MM.1S (cell line): ENCODE results near the gene SAV1.
"Not testable (repeated sequence)": the region's sequence is repeated elsewhere in the genome, so short reads cannot be mapped to it uniquely, and the experiment has no call there.

Experiments used
- DNase-seq: peaks from one replicate; pipeline ENCODE4 v3.0.0-alpha.2; 2015
- H2AFZ ChIP-seq: fragments of 300-600 bp; sonication (generic); 2 replicates; pipeline ENCODE4 v1.6.0; 2016; ENCODE audit warnings: antibody characterized with exemption, low read length
- H3F3A ChIP-seq: fragments of 300-600 bp; sonication (generic); 2 replicates; pipeline ENCODE4 v1.6.1; 2016; ENCODE audit warnings: mild to moderate bottlenecking, antibody characterized with exemption, low read length, moderate library complexity, mixed read lengths; ENCODE audit not compliant: insufficient read depth
- H3K27ac ChIP-seq: fragments of 300-600 bp; sonication (generic); 2 replicates; pipeline ENCODE4 v1.5.1; 2016; ENCODE audit warnings: mild to moderate bottlenecking, low read length
- H3K27me3 ChIP-seq: fragments of 300-600 bp; sonication (generic); replicated peaks from 2 replicates; pipeline ENCODE4 v1.6.0; 2016; ENCODE audit warnings: low read length; ENCODE audit not compliant: insufficient read depth
- H3K36me3 ChIP-seq: fragments of 300-600 bp; sonication (generic); replicated peaks from 2 replicates; pipeline ENCODE4 v1.6.1; 2016; ENCODE audit warnings: mild to moderate bottlenecking, low read length, mixed read lengths; ENCODE audit not compliant: insufficient read depth
- H3K4me1 ChIP-seq: fragments of 300-600 bp; sonication (generic); 2 replicates; pipeline ENCODE4 v1.6.1; 2016; ENCODE audit warnings: low read length, mixed read lengths
- H3K4me2 ChIP-seq: fragments of 300-600 bp; sonication (generic); 2 replicates; pipeline ENCODE4 v1.6.0; 2016; ENCODE audit warnings: low read depth, low read length
- H3K4me3 ChIP-seq: fragments of 300-600 bp; sonication (generic); 2 replicates; pipeline ENCODE4 v1.5.1; 2016; ENCODE audit warnings: low read length, mixed read lengths
- H3K79me2 ChIP-seq: fragments of 300-600 bp; sonication (generic); 2 replicates; pipeline ENCODE4 v1.6.1; 2016; ENCODE audit warnings: mixed run types, low read length, mixed read lengths
- H3K9ac ChIP-seq: fragments of 300-600 bp; sonication (generic); 2 replicates; pipeline ENCODE4 v1.6.1; 2016; ENCODE audit warnings: low read length, mixed read lengths
- H3K9me2 ChIP-seq: fragments of 300-600 bp; sonication (generic); replicated peaks from 2 replicates; pipeline ENCODE4 v1.6.1; 2016; ENCODE audit warnings: mild to moderate bottlenecking, low read length, mixed read lengths; ENCODE audit not compliant: insufficient read depth
- H3K9me3 ChIP-seq: fragments of 300-600 bp; sonication (generic); replicated peaks from 2 replicates; pipeline ENCODE4 v1.6.1; 2016; ENCODE audit warnings: mild to moderate bottlenecking, low read length, mixed read lengths; ENCODE audit not compliant: insufficient read depth
- H4K20me1 ChIP-seq: fragments of 300-600 bp; sonication (generic); 2 replicates; pipeline ENCODE4 v1.6.1; 2016; ENCODE audit warnings: mild to moderate bottlenecking, low read length, moderate library complexity, mixed read lengths; ENCODE audit not compliant: insufficient read depth
- CTCF ChIP-seq: fragments of 300-600 bp; sonication (generic); IDR thresholded peaks from 2 replicates; pipeline ENCODE4 v1.5.1; 2016; ENCODE audit warnings: antibody characterized with exemption, low read length, mixed read lengths
- EZH2 ChIP-seq: fragments of 300-600 bp; sonication (generic); optimal IDR thresholded peaks from 2 replicates; pipeline ENCODE3; 2017; ENCODE audit warnings: low read depth, mild to moderate bottlenecking, antibody characterized with exemption, low read length, mixed read lengths
- EZH2phosphoT487 ChIP-seq: fragments of 300-600 bp; sonication (generic); IDR thresholded peaks from 2 replicates; pipeline ENCODE4 v1.6.1; 2018; ENCODE audit warnings: antibody characterized with exemption, low read length

SAV1 gene

GRCh38 chr14:50635141-50635540 lies 33.0 kb downstream of the SAV1 start:
- no peaks in the 10 kb centered on the region for H3K36me3 ChIP-seq
- no peak overlapping the region for H2AFZ ChIP-seq
- no peaks in the 10 kb centered on the region for H4K20me1 ChIP-seq
- H3K27me3 ChIP-seq = no peaks in the 10 kb centered on the region
- no peak overlapping the region for H3K4me3 ChIP-seq
- H3K9me3 ChIP-seq = no peaks in the 10 kb centered on the region
- no peaks in the 10 kb centered on the region for H3K4me1 ChIP-seq
- no peak overlapping the region for H3K27ac ChIP-seq
- DNase-seq = no peak
- H3K79me2 ChIP-seq = no peaks in the 10 kb centered on the region
- no peaks in the 10 kb centered on the region for H3F3A ChIP-seq
- TF ChIP-seq EZH2 (no peak), CTCF (no peak), EZH2phosphoT487 (no peak)
- no peaks in the 10 kb centered on the region for H3K9me2 ChIP-seq
- no peak overlapping the region for H3K4me2 ChIP-seq
- H3K9ac ChIP-seq = no peak overlapping the region

DNA sequence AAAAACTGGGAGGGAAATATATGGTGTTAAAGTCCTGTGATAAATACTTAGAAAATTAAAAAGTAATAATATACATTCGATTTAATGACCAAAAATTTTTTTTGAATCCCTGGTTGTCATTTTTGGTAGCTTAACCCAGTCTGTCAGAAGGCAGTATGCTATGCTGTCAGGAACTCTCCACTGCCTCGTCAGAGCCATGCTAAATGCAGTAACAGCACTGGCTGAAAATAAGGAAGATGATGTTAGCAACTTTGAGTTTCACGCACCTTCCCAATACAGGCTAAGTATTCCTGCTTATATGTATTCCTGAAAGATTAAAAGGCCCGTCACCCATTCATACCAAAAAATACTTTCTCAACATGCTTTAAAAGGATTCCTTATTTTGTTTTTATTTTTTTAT lies 34.2 kb downstream of the SAV1 start:
- Histone ChIP-seq H2AFZ (no peak overlapping the region), H3K27me3 (no peaks in the 10 kb centered on the region), H3K4me2 (no peak overlapping the region), H3K4me1 (no peaks in the 10 kb centered on the region), H3K4me3 (no peak overlapping the region), H4K20me1 (no peaks in the 10 kb centered on the region), H3F3A (no peaks in the 10 kb centered on the region), H3K36me3 (no peaks in the 10 kb centered on the region), H3K9ac (no peak overlapping the region), H3K79me2 (no peaks in the 10 kb centered on the region), H3K9me2 (no peaks in the 10 kb centered on the region), H3K27ac (no peak overlapping the region), H3K9me3 (no peaks in the 10 kb centered on the region)
- TF ChIP-seq EZH2 = no peak
- no peak for DNase-seq

GRCh38 chr14:50631408-50631821 lies 36.7 kb downstream of the SAV1 start:
- Histone ChIP-seq H3K9me2 (no peaks in the 10 kb centered on the region), H3K4me3 (no peak overlapping the region), H3K36me3 (no peaks in the 10 kb centered on the region), H3K27me3 (no peaks in the 10 kb centered on the region), H2AFZ (no peak overlapping the region), H3K4me2 (no peak overlapping the region), H3K27ac (no peak overlapping the region), H3K9ac (no peak overlapping the region), H3K79me2 (no peaks in the 10 kb centered on the region), H3K4me1 (no peaks in the 10 kb centered on the region), H3F3A (no peaks in the 10 kb centered on the region), H4K20me1 (no peaks in the 10 kb centered on the region), H3K9me3 (no peaks in the 10 kb centered on the region)
- no peak for DNase-seq
- TF ChIP-seq EZH2 (no peak), CTCF (no peak), EZH2phosphoT487 (no peak)

- not testable (repeated sequence) for H2AFZ ChIP-seq, H3K4me3 ChIP-seq, H3F3A ChIP-seq, H4K20me1 ChIP-seq, H3K36me3 ChIP-seq, H3K79me2 ChIP-seq, H3K27ac ChIP-seq, H3K9me3 ChIP-seq, DNase-seq, H3K4me1 ChIP-seq, H3K27me3 ChIP-seq, H3K9ac ChIP-seq, H3K4me2 ChIP-seq, H3K9me2 ChIP-seq
Observed at GRCh38 chr14:50624947-50625346, 43.2 kb downstream of the SAV1 start.
